ENCODE measurements around the gene IL4I1. TPM values are rescaled to one million over a fixed set of nuclear protein-coding genes. Genes with fewer than 3 reads are reported as not detected.

Gene IL4I1
- polyA plus RNA-seq, 3 donors, result 5.6 to 7.6 (median 7.0) TPM

- Histone ChIP-seq H3K4me3 (replicated peaks in 1 of 3; ENCODE audit: low read depth in 2 of 3, low read length in 3 of 3) (peak within 1 kb of the TSS; percentile 74 to 99 (median 89)), H2AFZ (ENCODE audit: insufficient read depth, low read depth, low read length, poor library complexity, severe bottlenecking) (peak within 1 kb of the TSS; percentile 89), H3K4me2 (replicated peaks; ENCODE audit: extremely low read depth, low read length, poor library complexity, severe bottlenecking) (peak within 1 kb of the TSS; percentile 100), H3K27me3 (ENCODE audit: control insufficient read depth in 2 of 2, insufficient read depth in 2 of 2, low read length in 2 of 2) (no peaks in the 10 kb centered on the region), H3K9ac (ENCODE audit: insufficient read depth, low read length, poor library complexity, severe bottlenecking) (peak within 1 kb of the TSS; percentile 76), H3K36me3 (replicated peaks in 1 of 2; ENCODE audit: control insufficient read depth in 1 of 2, insufficient read depth in 2 of 2, low read length in 2 of 2) (peaks cover 17 to 24% of the 10 kb centered on the region in 2 donors), H3K27ac (ENCODE audit: low read depth in 1 of 2, low read length in 2 of 2) (peak within 1 kb of the TSS; percentile 92 to 97), H4K20me1 (ENCODE audit: insufficient read depth, low read length) (peaks cover 41% of the 10 kb centered on the region), H3K4me1 (ENCODE audit: control insufficient read depth in 1 of 2, insufficient read depth in 2 of 2, low read length in 2 of 2) (peaks cover 51 to 60% of the 10 kb centered on the region in 2 donors), H3K9me3 (replicated peaks in 1 of 2; ENCODE audit: control insufficient read depth in 1 of 2, insufficient read depth in 1 of 2, low read length in 2 of 2) (no peaks in the 10 kb centered on the region), H3K79me2 (ENCODE audit: insufficient read depth, low read length) (peaks cover 42% of the 10 kb centered on the region)
- intact Hi-C loops (cut with micrococcal nuclease), result loop anchor here (2.0 to 5.0 kb wide), 4 partner anchors 16 to 100 kb away; partner anchors contain the start of genes AP2A1 (in 1 of the 2), FUZ (in 1 of the 2), MED25 (in 1 of the 2) and PTOV1 (in 1 of the 2)
- peaks cover 0 to 3% (median 0%) of the 10 kb centered on the region in 3 donors for H3K27me3 Mint-ChIP-seq (ENCODE audit: low read depth in 3 of 3)
- H3K4me1 Mint-ChIP-seq, result peaks cover 55% of the 10 kb centered on the region
- peaks cover 22 to 47% of the 10 kb centered on the region in 2 donors for H3K36me3 Mint-ChIP-seq
- under 1% methylated on average over 60 of the region's 65 CpGs for WGBS (ENCODE audit: insufficient coverage)
- peak; percentile 90 for DNase-seq
- peak within 1 kb of the TSS in 4 of 7 donors; percentile 99 to 100 (median 100) for H3K27ac Mint-ChIP-seq
- peak within 1 kb of the TSS; percentile 93 to 97 for H3K4me3 Mint-ChIP-seq
- no peaks in the 10 kb centered on the region for H3K9me3 Mint-ChIP-seq
- TF ChIP-seq, protein P1, sequence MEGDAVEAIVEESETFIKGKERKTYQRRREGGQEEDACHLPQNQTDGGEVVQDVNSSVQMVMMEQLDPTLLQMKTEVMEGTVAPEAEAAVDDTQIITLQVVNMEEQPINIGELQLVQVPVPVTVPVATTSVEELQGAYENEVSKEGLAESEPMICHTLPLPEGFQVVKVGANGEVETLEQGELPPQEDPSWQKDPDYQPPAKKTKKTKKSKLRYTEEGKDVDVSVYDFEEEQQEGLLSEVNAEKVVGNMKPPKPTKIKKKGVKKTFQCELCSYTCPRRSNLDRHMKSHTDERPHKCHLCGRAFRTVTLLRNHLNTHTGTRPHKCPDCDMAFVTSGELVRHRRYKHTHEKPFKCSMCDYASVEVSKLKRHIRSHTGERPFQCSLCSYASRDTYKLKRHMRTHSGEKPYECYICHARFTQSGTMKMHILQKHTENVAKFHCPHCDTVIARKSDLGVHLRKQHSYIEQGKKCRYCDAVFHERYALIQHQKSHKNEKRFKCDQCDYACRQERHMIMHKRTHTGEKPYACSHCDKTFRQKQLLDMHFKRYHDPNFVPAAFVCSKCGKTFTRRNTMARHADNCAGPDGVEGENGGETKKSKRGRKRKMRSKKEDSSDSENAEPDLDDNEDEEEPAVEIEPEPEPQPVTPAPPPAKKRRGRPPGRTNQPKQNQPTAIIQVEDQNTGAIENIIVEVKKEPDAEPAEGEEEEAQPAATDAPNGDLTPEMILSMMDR (IDR thresholded peaks at IDR 0.05), result no peak
Measured at GRCh38 chr19:49866933-49867782, 29.5 kb downstream of the IL4I1 start, which contains the start of gene PNKP. PNKP (minus strand) TSS chr19:49867576; CDS start chr19:49867204, 372 bp downstream.

DNA sequence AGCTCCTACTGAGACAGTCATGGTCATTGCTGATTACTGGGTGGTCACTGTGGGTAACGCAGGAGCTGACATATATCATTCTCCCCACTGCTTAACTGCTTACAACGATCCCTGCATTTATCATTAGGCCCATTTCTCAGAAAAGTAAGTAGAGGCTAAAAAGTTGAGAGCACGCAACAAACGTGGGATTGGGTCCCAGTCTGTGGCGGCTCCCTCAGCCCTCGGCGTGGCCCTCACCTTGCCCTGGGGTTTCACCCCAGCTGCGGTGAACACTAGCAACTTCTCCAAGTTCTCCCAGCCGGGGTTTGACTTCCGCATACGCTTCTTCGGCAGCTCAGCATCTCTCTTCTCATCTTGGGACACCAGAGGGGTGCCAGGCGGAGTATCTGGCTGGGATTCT, 31.8 kb downstream of the IL4I1 start:
- Histone ChIP-seq H3K9ac (ENCODE audit: insufficient read depth, low read length, poor library complexity, severe bottlenecking) (no peak overlapping the region), H3K4me3 (replicated peaks in 1 of 3; ENCODE audit: low read depth in 2 of 3, low read length in 3 of 3) (peak overlapping the region in 1 of 3 experiments; percentile 99), H3K27me3 (ENCODE audit: control insufficient read depth in 2 of 2, insufficient read depth in 2 of 2, low read length in 2 of 2) (no peaks in the 10 kb centered on the region), H3K36me3 (replicated peaks in 1 of 2; ENCODE audit: control insufficient read depth in 1 of 2, insufficient read depth in 2 of 2, low read length in 2 of 2) (peaks cover 36 to 44% of the 10 kb centered on the region in 2 donors), H2AFZ (ENCODE audit: insufficient read depth, low read depth, low read length, poor library complexity, severe bottlenecking) (no peak overlapping the region), H3K4me2 (replicated peaks; ENCODE audit: extremely low read depth, low read length, poor library complexity, severe bottlenecking) (peak overlapping the region; percentile 100), H3K9me3 (replicated peaks in 1 of 2; ENCODE audit: control insufficient read depth in 1 of 2, insufficient read depth in 1 of 2, low read length in 2 of 2) (no peaks in the 10 kb centered on the region), H3K27ac (ENCODE audit: low read depth in 1 of 2, low read length in 2 of 2) (peak overlapping the region in 1 of 2 donors; percentile 45), H4K20me1 (ENCODE audit: insufficient read depth, low read length) (peaks cover 52% of the 10 kb centered on the region), H3K4me1 (ENCODE audit: control insufficient read depth in 1 of 2, insufficient read depth in 2 of 2, low read length in 2 of 2) (peaks cover 40 to 48% of the 10 kb centered on the region in 2 donors), H3K79me2 (ENCODE audit: insufficient read depth, low read length) (peaks cover 42% of the 10 kb centered on the region)
- Mint-ChIP-seq H3K4me1 (peaks cover 41% of the 10 kb centered on the region), H3K27ac (no peak overlapping the region), H3K27me3 (ENCODE audit: low read depth in 3 of 3) (no peaks in the 10 kb centered on the region), H3K36me3 (peaks cover 32 to 52% of the 10 kb centered on the region in 2 donors), H3K9me3 (no peaks in the 10 kb centered on the region), H3K4me3 (peak overlapping the region in 1 of 2 donors; percentile 60)
- intact Hi-C loops (cut with micrococcal nuclease), result loop anchor here (5.0 kb wide), 3 partner anchors 48 to 98 kb away; partner anchors contain the start of genes AP2A1 (in 1 of the 2), FUZ (in 1 of the 2) and MED25 (in 1 of the 2)
- no peak for DNase-seq
- TF ChIP-seq, protein P1 (IDR thresholded peaks at IDR 0.05), result no peak
- 93% methylated on average over 6 of the region's 13 CpGs for WGBS (ENCODE audit: insufficient coverage)
